Stimulated activated CD8-positive, alpha-beta memory T cell treated with anti-CD3 and anti-CD28 coated beads, Interleukin-7, amount 100 ng/mL, for 1 hour (primary cell): ENCODE measurements around the gene TMEM204.
"Not testable (repeated sequence)": the region's sequence is repeated elsewhere in the genome, so short reads cannot be mapped to it uniquely, and the experiment has no call there.

ENCODE experiments used
- DNase-seq, 2 donors: peaks; one replicate each; pipeline ENCODE4 v3.0.0-alpha.2; 2020; ENCODE audit warnings: low read depth in 2 of 2

TMEM204 gene

DNA sequence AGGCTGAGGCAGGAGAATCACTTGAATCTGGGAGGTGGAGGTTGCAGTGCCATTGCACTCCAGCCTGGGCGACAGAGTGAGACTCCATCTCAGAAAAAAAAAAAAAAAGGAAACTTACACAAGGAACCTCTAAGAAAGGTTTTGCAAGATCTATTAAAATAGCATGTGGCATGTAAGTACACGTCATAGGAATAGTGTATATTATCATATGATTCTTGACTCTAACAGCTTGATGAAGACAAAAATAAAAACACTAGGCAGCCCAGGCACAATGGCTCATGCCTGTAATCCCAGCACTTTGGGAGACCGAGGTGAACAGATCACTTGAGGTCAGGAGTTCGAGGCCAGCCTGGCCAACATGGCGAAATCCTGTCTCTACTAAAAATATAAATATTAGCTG lies 62.0 kb downstream of the TMEM204 start:
- DNase-seq = not testable (repeated sequence)

DNA sequence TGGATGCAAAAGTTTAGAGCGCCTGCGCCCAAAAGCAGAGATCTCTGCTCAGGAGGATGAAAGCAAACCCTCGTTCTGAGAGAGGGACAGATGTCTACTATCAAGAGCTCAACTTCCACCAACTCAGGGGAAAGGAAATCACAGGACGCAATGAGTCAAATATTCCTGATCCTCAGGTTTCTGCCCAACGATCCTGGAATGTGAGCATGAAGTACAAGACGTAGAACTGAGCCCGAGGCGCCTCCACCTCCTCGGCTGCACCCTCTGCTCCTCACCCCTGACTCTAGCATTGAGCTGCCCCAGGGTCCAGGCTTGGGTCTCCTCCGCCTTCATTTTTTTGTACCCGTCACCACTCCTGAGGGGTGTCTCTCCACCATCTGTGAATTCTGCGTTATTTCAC lies 63.0 kb downstream of the TMEM204 start:
- no peak for DNase-seq

DNA sequence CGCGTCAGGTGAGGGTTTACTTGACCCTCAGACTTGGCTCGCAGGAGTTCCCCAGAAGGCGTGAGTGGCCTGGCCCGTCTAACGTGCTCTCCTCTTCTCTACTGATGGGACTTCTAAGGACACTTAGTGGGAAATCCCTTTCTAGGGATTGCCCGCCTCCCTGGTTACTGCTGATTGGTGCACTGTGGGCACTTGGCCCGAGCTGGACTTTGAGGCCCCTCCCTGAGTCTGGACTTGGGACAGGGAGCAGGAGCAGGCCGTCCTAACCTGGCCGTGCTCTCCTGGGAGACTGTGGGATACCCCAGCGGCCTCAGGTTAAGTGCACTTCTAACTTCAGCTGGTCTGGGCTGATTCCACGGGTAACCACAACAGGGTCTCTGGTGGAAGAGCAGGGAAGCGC lies 63.7 kb downstream of the TMEM204 start:
- DNase-seq = no peak

DNA sequence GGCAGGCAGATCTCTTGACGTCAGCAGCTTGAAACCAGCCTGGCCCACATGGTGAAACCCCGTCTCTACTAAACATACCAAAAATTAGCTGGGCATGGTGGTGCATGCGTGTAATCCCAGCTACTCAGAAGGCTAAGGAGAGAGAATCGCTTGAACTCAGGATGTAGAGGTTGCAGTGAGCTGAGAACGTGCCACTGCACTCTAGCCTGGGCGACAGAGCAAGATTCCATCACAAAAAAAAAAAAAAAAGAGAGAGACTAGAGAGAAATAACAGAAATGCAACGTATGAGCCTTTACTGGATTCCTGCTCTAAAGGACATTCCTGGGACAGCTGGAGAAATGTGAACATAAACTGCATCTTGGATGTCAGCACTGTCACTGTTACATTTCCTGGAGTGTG lies 67.6 kb downstream of the TMEM204 start:
- no peak for DNase-seq

DNA sequence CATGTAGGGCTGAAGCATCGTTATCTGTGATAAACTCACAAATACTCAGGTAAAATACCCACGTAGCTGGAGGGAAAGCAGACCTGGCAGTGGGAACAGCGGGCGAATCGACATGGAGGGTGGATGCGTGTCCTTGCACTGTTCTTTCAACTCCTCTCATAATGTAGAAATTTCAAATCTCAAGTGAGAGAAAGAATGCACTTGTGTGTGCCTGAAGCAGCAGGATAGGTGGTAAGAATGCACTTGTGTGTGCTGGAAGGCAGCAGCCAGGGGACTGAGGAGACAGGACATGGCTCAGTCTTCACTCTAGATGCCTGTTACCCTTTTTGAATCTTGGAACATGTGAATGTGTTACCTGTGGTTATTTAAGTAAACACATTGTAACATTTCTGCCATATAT lies 68.0 kb downstream of the TMEM204 start:
- no peak for DNase-seq

DNA sequence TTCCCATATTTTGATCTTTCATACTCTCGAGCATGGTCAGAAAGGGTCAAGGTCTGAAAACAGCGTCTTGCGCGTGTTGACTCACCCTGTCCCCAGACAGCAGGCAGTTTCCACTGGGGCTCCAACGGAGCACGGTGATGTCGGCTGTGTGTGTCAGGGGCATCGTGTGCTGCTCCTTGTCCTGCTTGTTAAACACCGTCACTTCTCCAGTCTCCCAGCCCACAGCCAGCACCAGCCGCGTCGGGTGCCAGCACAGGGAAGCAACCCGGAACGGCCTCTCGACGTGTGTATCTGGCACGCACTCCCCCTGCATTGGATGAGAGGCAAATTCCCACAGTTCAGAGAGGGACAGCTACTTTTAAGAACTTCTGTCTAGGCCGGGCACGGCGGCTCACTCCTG lies 68.8 kb downstream of the TMEM204 start:
- no peak for DNase-seq
